Activated T-helper 1 cell treated with anti-CD3 and anti-CD28 coated beads, Interleukin-2, amount 50 U/mL, for 16 hours (primary cell): Measurements from ENCODE around the gene LONRF2.
"Not testable (repeated sequence)": the region's sequence is repeated elsewhere in the genome, so short reads cannot be mapped to it uniquely, and the experiment has no call there.

Experiments
- DNase-seq, 2 donors: peaks; one replicate each; pipeline ENCODE4 v3.0.0-alpha.2; 2020; ENCODE audit warnings: low read depth in 1 of 2, low spot score in 1 of 2

LONRF2 gene

DNA sequence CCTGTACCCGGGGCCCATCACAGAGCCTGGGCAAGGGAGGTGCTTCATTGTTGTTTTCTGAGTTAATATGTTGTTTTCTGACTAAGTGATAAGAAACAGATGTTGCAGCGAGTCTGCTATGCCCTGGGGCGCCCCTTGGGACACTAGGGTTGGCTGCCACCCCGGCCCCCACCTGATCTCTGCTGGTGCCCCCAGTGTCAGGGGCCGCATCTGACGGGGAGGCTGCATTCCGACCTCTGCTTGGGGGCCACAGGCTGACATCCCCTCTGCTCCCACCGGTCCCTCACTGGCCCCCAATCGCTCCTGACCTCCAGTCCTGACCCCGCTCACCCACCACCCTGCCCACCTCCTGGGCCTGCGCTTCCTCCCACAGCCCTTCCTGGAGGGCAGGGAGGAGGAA, 65.9 kb downstream of the LONRF2 start:
- DNase-seq: no peak

DNA sequence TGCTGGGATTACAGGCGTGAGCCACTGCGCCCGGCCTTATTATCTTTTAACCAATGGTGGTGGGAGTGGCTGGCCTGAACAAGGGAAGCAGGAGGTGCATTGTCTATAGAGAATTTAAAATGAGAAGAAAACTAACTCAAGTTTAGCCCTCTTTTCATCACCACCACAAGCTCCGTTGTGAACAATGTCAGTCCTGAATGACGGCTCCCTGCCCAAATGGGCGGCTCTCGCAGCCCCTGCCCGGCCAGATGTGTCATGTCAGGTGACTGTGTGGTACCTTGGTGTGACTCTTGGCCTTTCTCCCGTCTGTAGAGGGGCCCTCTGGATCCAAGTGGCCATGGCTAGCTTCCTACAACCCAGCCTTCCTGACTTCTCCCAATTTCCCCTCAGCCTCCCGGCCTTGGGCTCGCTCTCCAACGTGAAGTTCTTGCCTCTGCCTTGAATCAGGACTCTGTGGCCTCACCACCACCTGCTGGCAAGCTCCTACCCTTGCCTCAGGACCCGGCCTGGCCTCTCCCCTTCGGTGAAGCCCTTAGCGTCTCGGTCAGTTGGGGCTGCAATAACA, 67.6 kb downstream of the LONRF2 start:
- no peak for DNase-seq

DNA sequence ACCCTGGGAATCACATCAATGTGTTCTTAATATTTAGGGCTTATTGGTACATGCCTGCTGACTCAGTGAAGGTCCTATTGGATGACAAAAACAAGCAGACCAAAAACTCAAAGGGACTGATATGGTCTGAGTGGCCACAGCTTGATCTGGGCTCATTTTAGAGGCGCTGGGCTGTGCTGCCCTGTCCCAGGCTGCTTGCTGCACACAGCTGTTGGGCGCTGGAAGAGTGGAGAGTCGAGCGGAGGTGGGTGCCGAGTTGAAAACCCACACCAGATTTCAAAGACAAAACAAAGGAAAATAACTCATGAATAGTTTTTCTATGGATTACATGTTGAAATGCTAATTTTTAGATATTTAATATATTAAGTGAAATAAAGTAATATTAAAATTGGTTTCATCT, 68.5 kb downstream of the LONRF2 start:
- DNase-seq: no peak

DNA sequence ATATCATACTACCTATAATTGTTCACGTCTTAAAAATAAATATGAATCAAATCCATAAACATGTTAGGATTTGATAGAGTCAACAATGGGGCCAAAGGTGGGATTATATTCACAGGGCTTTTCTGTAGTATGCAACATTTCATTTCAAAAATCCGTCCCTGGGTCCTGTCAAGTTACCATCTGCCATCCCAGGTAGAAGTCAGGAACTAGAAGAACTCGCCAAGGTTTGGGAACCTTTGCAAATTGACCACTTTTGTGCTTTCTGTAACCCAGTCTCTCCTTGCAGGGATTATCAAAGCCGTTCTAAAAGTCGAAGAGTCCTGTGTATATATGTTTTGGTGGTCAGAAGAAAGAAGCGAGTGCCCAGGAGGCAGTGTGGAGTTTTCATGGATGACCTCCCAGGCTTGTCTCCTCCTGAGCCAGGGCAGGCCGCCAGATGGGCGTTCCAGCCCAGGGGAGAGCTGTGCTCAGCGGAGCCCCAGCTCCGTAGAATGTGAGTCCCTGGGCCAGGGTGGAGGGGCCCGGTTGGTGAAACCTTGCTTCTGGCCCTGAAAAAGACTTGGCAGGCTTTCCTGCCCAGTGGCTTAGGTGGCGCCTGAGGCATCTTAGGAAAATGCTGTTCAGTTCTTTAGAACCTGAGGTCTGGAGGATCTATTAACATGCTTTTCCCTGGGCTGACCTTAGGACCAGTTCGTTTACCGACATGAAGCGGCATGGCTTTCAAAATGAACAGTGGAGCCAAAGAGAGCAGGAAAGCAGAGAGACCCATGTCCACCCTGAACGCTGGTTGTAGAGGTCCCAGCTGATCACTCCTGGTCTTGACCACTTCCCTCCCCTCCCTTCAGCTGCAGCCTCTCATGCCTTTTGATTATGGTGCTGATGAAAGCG, 69.2 kb downstream of the LONRF2 start:
- DNase-seq: no peak

DNA sequence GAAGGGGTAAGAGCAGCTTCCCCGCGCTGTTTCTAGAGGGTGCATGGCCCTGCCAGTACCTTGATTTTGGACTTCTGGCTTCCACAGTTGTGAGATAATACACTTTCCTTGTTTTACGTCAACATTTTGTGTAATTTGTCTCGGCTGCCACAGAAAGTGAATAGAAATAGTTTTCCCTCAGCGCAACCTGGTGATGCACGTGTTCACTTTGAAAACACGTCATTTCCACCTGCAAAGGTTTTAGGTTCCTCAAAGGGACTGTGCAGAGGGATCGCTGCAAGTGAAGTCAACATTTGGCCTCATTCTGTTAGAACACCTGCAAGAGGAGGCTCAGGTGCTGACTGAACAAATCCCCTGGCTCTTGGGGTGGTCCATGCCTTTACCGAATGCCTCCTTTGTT, 71.7 kb downstream of the LONRF2 start:
- no peak for DNase-seq

DNA sequence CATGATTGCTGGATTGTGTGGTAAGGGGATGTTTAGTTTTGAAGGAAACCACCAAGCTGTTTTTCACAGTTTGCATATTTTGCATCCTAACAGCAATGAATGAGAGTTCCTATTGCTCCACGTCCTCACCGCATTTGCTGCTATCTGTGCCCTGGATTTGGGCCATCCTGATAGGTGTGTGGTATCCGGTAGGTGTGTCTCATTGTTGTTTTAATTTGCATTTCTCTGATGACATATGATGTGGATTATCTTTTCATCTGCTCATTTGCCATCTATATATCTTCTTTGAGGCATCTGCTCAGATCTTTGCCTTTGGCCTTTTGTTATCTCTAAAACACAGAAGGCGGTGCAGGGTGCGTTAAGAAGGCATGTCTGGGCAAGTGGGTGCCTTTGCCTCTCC, 73.3 kb downstream of the LONRF2 start:
- DNase-seq: no peak

DNA sequence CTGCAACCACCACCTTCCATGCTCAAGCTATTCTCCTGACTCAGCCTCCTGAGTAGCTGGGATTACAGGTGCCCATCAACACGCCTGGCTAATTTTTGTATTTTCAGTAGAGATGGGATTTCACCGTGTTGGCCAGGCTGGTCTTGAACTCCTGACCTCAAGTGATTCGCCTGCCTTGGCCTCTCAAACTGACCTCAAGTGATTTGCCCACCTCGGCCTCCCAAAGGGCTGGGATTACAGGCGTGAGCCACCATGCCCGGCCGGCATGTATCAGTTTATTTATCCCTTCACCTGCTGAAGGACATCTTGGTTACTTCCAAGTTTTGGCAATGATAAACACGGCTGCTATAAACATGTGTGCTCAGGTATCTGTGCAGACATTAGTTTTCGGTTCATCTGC, 73.7 kb downstream of the LONRF2 start:
- not testable (repeated sequence) for DNase-seq

DNA sequence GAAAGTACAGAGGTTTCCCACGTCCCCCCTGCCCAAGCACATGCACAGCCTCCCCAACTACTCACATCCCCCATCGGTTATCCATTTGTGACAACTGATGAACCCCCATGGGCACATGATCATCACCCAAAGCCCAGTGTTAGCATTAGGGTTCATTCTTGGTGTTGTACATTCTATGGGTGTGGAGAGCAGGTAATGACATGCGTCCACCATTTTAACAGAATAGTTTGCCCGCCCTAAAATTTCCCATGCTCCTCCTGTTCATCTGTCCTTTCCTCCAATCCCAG, 74.3 kb downstream of the LONRF2 start:
- no peak for DNase-seq

DNA sequence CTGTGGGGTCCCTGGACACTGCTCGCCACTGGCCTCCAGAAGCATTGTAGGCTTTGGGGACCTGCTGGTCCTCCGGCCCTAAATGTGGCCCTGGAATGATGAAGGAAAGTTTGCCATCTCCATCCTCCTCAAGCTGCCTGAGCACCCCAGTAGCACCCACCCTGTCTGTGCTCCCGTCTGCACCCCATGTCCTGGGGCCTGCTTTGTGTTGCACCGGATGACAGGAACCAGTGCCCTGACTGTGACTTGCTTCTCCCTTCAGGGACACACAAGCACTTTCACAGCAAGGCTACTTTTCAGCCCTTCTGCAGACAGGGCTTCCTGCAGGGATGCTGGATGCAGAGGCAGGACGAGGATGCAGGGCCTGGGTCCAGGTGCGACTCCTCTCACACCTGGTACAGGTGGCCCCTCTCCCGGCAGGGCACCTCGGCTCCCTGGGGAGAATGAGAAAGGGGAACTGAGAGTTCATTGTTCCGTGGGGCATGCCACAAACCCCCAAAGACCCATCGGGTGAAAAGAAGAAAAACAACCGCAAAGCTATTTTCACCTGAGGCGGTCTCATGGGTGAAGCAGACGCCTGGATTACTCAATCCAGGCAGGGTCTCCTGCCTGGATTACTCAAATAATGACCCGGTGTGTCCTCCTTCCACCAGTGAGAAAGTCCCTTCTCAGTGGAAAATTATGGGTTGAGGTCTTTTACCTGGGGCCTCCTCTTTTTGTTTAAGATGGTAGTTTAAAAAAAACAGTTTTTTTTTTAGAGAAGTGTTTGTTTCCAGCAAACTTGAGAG, 74.9 kb downstream of the LONRF2 start:
- no peak for DNase-seq

DNA sequence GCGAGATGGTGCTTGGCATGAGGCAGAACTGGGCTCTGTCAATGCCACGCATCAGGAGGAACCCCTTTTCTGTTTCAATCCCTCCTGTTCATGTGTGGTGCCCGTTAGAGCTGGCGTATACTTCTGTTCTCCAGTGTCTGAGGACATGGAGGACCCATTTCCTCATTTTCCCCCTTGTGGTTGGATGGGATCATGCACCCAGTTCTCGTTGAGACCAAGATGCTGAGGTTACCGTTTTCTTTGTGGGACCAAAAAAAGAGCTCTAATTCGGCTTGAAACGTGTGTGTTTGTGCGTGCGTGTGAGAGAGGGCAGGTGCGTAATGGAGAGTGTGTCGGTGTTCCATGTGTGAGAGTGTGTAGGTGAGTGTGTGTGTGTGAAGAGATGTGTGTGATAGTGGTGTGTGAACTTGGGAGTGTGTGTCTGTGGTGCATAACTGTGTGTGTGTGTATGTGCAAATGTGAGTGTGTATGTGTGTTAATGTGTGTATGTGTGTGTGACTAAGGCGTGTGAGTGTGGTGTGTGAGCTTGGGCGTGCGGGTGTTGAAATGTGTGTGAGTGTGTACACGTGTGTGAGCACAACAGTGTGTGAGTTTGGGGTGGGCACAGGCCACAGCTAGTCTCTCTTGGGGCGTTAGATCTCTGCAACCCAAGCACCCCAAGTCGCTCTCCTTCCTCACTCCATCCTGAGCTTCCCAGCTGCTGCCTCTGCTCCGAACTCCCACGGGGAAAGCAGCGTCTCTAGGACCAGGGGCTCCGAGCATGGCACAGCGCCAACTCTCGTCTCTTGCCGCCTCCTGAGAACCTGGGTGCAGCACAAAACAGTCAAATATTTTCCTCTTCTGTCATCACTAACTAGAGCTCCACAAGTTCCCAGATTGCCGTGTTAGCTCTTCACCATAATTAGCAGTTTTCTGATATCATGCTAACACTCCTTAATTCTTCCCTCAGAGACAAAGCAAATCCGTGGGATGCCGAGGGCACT, 75.8 kb downstream of the LONRF2 start:
- no peak for DNase-seq

DNA sequence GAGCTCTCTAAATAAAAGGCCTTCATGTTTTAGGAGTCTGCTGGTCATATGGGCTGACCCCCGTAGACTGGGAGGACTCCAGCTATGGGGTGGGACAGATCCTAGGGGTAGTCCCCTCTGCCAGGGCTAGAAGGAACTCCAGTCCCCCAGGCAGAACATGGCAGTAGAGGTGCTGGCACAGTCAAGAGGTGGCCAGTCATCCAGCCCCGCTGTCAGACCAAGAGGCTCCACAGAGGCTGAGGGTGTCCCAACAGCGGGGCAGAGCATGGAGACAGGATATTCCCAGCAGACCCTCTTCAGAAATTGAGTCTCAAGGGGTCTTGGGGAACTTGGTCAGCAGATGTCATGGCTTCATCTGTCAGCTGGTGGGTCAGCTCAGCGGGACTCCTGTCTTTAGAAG, 76.6 kb downstream of the LONRF2 start:
- DNase-seq: no peak

DNA sequence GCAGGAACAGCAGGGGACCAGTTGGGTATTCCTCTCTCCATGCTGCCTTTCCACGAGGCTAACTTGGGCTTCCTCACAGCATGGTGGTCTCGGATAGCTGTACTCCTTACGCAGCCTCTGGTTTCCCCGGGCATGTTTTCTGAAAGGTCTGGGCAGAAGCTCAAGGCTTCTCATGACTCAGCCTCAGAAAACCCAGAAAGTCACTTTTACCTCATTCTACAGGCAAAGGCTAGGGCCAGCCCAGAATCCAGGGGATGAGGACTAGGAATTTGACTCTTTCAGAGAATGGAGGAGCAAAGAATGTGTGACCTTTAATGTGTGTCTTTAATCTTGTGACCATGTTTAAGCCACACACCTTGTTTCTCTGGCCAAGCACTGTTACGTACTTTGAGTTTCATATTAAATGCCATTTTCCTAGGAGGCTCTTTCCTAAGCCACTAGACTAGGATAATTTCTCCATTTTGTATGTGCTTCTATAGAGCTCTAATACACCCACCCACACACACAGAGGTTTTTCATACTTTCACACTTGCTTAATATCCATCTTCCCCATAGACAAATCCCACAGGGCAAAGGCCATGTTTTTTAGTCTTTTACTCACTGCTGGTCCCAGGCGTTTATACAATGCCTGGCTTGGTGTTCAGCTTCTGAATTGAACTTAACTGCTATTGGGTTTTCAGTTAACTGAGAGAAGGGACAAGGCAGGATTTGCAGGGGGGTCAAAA, 77.3 kb downstream of the LONRF2 start:
- no peak for DNase-seq

DNA sequence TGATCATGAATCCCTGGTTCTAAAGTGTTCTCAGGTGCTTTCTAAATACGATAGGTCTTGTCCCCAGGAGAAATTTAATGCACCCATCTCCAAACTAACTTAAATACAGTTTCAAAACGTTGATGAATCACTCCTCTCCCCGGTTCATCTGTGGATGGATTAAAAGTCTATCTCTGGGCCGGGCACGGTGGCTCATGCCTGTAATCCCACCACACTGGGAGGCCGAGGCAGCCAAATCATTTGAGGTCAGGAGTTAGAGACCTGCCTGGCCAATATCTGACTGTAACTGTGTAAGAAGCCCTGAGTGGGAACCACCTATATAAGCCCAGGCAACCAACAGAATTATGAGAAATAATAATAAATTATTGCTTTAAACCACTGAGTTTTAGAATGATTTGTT, 78.7 kb downstream of the LONRF2 start:
- no peak for DNase-seq

DNA sequence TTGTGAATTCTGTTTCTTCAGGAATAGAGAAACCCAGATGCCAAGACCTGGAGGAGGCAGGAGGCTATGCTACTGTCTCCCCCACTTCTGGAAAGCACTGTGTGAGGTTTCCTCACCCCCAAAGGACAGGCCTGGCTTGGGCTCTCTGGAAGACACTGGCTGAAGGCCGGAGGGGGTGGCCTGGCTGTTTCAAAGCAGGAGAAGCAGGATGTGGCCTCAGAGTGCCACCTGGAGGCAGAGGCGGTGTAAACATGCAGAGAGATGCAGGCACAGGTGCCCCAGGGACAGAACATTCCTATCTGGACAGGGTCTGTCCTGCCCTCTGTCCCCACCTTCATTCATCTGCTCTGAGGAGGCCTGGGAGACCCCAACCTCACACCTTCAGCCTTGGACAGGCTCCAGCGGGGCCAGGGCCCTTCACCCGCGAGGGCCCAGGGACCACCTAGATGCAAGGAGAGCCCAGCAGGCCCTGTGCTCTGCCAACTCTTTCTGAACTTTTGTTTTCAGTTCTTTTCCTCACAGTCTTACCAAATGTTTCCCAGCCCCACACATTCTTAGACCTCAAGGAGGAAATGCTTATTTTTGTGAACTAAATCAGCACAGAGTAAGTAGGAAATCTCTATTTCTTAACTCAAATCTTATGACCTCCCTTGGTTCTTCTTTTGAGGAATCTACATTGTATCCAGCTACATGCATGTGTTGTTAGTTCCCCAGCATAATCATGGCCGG, 79.2 kb downstream of the LONRF2 start:
- DNase-seq: no peak

DNA sequence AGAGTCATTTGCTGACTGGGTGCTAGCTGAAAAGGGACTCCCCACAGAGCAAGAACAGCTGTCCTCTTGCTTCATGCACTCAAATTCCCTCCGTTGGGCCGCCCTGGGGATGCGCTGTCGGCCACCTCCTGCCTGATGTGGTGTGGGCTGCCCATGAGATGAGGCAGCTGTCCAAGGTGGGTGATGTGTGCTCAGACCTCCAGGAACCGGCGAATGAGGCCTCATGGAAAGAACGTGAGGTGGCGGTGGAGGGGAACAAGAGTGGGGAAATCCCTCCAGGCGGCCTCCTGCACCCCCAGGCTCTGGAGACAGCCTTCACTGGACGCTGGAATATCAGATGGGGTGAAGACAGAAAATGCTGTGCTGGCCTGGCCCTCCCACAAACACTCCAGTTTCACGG, 79.8 kb downstream of the LONRF2 start:
- no peak for DNase-seq

DNA sequence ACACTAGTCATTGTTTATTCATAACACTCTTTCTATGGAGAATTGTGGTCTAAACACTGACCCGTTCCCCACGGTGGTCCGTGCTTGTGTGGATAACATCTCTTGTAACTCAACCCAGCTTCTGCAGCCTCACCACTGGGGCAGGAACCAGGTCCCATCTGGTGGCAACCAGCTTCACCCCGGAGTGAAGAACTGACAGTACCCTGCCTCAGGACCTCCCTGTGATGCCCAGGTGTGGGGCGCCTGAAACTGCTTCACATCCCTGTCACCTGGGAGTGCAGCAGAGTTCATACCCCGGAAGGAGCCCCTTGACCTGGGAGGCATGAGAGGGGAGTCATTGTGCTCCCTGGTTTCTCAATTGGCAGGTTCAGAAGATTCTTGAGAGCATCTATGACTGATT, 81.1 kb downstream of the LONRF2 start:
- no peak for DNase-seq

DNA sequence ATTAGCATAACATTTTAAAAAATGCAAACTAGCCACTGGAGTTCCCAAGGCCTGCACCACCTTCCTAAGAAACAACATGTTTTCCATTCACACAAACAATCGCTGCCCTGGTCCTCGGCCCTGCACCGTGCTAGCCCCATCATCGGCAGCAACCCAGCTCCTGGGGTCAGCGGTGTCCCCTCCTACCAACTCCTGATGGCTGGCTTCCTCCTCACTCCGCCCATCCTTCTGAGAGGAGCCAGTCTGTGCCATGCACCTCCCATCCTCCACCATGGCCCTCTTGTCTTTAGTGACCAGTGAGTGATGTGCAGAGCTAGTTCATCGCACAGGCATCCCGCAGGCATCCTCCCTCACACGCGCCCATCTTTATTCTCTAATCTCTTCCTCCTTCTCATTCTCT, 81.9 kb downstream of the LONRF2 start:
- no peak for DNase-seq

DNA sequence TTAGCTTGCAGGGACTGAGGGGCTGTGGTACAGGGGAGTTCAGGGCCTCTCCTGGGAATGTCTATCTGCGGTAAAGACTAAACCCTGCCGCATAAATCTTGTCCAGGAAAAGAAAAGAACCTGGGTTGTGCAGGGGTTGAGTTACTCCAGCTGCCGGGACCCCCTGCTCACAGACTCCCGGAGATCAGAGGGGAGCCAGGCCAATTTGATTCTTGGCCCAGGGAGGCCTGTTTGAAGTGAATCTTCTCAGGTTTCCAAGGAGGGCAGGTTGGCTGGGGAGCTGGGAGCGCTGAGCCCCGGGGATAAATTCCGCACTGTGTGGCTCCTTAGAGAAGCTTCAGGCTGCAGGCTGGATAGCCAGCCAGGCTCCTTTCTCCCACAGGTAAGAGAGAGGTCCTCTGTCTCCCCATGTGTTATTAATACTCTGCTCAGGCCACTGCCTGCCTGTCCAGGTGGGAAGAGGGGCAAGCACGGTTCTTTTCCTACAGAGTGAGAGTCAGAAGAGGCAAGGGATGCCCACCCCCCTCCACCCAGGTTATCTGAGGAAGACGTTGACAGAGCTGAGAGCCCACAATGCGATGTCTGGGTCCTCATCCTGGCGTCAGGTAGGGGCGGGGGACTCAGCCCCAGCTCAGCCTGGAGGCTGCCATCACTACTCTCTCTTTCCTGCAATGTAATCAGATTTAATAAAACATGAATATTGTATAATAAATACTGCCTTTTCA, 82.7 kb downstream of the LONRF2 start:
- no peak for DNase-seq

DNA sequence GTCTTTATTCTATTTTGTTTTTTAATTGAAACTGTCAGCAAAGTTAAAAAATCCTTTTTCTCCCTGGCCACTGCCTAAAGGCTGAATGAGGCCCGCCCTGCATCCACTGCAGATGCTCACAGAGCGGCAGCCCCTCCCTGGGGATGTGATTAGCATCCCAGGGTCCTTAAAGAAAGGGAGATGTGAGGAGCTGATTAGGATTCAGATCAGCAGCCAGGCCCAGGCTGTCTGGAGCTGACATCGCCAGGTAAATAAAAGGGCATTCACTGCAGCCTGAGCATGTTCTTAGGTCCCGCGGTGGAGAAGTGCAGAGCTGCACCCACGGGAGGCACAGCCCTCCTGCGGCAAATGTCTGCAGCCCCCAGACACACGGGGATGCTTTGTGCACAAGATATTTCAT, 83.8 kb downstream of the LONRF2 start:
- DNase-seq: no peak
